Ovary (tissue), 3 donors: Measurements from ENCODE around the gene EEF1B2.

Source experiments
- CTCF ChIP-seq, 3 donors: fragments of 450-650 bp in 2 of 3; fragments of 200-600 bp in 1 of 3; IDR thresholded peaks; one replicate each; pipeline versions ENCODE4 v1.5.1 to v1.8.0; 2016 to 2022; ENCODE audit warnings: antibody characterized with exemption in 3 of 3, mild to moderate bottlenecking in 1 of 3
- POLR2A ChIP-seq: fragments of 450-650 bp; IDR thresholded peaks from one replicate; pipeline ENCODE4 v1.6.1; 2017; ENCODE audit warnings: antibody characterized with exemption, mild to moderate bottlenecking, moderate library complexity
- donor health status: DM: no; HTN: no; CAD: no.

- no peak for TF ChIP-seq POLR2A
- peak; percentile 50 to 60 (median 60) for TF ChIP-seq CTCF (IDR thresholded peaks at IDR 0.05)
Measured at GRCh38 chr2:206164261-206164862, 4.7 kb downstream of the EEF1B2 start.
